Bronchial epithelial cell (primary cell): ENCODE data around the gene LRMDA. TPM values are rescaled to one million over a fixed set of nuclear protein-coding genes. Genes with fewer than 3 reads are reported as not detected.
A peak's percentile ranks its signal among the peaks of the same experiment; 100 is the strongest.

ENCODE experiments used
- DNase-seq: peaks from one replicate; pipeline ENCODE4 v3.0.0-alpha.2; 2010; ENCODE audit warnings: low read depth
- FAIRE-seq: peaks from 2 replicates; lab custom pipeline; 2011; peaks lifted over from hg19 to GRCh38; lab: Jason Lieb, UNC
- H3K27me3 ChIP-seq: 2 replicates; pipeline ENCODE4 v1.5.1; 2011; ENCODE audit warnings: low read length; ENCODE audit not compliant: control insufficient read depth, insufficient read depth
- H3K36me3 ChIP-seq: 2 replicates; pipeline ENCODE4 v1.5.1; 2011; ENCODE audit warnings: low read length; ENCODE audit not compliant: control insufficient read depth, insufficient read depth
- H3K4me3 ChIP-seq: 2 replicates; pipeline ENCODE4 v1.5.1; 2011; ENCODE audit warnings: mild to moderate bottlenecking, low read depth, low read length, control low read depth
- total RNA-seq: library from RNA; depleted of rRNA; stranded (reverse); fragments of >200 nt; gene quantifications from 2 replicates; pipeline ENCODE4 v1.2.1, GENCODE V29; 2014
- TF ChIP-seq, protein P1 (sequence below): IDR thresholded peaks from 2 replicates; pipeline ENCODE4 v1.5.1; 2011; ENCODE audit warnings: mild to moderate bottlenecking, moderate library complexity, low read length, control low read depth, inconsistent platforms; ENCODE audit not compliant: insufficient read depth, severe bottlenecking

LRMDA gene
- total RNA-seq, 1 donor from 2014 or later: 1.6 TPM

DNA sequence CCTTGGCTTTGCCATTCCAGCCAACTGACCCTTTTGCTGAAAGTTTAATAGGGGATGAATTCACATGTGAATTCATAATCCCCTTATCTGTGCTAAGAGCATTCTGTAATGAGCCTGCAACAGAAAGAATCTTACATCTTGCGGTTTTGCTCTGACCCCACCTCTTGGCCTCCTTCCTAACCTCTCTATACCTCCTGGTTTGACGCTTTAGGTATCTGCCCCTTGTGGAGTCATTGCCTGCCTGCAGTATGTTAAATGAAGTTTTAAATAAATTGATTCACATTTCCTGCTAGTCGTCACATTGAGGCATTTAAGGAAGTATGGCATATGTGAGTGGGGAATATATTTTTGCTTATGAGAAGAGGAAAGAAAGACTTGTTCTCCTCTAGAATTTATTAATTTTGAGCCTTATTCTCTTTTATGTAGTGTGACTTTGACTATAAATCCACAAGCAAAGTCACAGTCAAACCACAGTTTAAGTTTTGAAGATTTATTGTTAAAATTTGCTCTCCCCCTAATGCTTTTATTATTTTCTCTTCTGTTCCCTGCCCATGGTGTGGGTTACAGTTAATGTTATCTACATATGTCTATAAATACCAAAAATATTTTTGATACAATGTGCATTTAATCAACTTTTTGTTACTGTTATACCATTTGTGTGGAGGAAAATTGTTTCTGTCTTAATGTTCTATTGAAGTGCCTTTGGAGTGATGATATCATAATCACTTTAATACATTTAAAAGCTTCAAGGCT lies 60.9 kb downstream of the LRMDA start:
- no peak overlapping the region for H3K4me3 ChIP-seq
- DNase-seq (no peak), FAIRE-seq (no peak)
- no peaks in the 10 kb centered on the region for H3K27me3 ChIP-seq
- H3K36me3 ChIP-seq: no peaks in the 10 kb centered on the region
- TF ChIP-seq, protein P1, sequence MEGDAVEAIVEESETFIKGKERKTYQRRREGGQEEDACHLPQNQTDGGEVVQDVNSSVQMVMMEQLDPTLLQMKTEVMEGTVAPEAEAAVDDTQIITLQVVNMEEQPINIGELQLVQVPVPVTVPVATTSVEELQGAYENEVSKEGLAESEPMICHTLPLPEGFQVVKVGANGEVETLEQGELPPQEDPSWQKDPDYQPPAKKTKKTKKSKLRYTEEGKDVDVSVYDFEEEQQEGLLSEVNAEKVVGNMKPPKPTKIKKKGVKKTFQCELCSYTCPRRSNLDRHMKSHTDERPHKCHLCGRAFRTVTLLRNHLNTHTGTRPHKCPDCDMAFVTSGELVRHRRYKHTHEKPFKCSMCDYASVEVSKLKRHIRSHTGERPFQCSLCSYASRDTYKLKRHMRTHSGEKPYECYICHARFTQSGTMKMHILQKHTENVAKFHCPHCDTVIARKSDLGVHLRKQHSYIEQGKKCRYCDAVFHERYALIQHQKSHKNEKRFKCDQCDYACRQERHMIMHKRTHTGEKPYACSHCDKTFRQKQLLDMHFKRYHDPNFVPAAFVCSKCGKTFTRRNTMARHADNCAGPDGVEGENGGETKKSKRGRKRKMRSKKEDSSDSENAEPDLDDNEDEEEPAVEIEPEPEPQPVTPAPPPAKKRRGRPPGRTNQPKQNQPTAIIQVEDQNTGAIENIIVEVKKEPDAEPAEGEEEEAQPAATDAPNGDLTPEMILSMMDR: no peak

DNA sequence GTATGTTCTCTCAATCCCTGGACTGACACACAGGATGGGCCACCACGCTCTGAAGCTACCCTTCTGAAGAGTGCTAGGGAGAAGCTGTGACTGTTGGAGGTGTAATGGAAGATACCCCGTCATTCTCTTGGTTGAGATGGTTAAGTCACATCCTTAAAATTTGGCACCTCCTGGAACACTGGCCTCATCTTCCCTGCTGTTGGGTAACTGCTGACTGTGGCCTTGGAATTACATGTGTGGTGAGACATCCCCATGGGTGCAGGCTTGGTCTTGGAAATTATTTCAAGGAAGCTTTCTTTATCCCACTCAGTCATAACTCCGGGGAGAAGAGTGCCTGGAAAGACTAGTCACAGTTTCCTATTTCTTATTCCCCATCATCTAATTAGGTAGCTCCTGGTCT lies 62.0 kb downstream of the LRMDA start:
- Histone ChIP-seq H3K27me3 (no peaks in the 10 kb centered on the region), H3K4me3 (no peak overlapping the region), H3K36me3 (no peaks in the 10 kb centered on the region)
- DNase-seq: no peak
- no peak for FAIRE-seq
- TF ChIP-seq, protein P1: no peak

DNA sequence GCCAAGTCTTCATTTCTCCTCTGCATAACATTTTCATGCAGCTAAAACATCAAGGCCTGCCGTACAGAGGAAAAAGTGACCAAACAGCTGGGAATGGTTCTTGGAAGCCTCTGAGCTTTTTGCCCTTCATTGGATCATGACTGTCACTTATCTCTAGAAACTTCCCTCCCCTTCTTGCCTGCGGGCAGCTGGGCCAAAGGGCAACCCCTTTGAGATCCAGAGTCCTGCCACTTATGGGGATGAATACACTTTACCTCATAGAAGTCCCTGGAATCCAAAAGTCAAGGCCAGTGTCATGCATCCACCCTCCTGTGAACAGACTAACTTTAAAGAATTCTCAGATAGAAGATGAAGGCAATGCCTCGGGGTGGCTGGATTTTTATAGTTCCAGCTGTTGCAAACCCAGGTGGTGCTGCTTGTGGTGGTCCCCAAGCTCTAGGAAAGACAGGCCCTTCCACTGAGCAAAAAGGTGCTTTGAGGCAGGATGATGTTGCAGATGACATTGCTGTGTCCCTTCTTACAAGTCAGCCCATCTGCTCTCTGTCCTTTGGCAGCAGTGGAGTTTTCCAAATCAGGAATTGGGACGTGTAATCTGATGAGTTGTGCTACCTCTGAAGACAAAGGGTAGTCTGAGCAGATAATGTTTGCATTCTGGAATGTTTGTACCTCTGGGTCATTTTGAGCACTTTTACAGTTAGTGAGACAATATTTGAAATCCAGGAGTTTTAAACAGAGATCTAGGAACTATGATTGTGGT lies 64.2 kb downstream of the LRMDA start:
- DNase-seq (no peak), FAIRE-seq (no peak)
- Histone ChIP-seq H3K36me3 (no peaks in the 10 kb centered on the region), H3K4me3 (no peak overlapping the region), H3K27me3 (no peaks in the 10 kb centered on the region)
- TF ChIP-seq, protein P1: no peak

DNA sequence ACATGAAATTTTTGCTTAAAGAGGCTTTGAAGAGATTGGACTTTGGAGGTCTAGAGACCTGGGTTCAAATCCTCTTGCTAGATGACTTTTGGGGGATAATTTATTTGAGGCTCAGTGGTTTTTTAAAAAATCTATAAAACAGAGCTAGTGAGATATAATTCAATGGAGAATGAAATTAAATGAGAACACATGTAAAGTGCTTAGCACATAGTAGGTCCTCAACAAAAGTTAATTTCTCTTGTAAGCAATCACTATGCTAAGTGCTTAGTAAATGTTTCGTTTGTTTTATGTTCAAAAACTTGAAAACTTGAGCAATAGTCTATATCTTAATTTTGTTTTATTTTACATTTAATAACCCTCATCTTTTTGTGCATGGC lies 64.8 kb downstream of the LRMDA start:
- Histone ChIP-seq H3K36me3 (no peaks in the 10 kb centered on the region), H3K4me3 (no peak overlapping the region), H3K27me3 (no peaks in the 10 kb centered on the region)
- TF ChIP-seq, protein P1: no peak
- FAIRE-seq (no peak), DNase-seq (no peak)

DNA sequence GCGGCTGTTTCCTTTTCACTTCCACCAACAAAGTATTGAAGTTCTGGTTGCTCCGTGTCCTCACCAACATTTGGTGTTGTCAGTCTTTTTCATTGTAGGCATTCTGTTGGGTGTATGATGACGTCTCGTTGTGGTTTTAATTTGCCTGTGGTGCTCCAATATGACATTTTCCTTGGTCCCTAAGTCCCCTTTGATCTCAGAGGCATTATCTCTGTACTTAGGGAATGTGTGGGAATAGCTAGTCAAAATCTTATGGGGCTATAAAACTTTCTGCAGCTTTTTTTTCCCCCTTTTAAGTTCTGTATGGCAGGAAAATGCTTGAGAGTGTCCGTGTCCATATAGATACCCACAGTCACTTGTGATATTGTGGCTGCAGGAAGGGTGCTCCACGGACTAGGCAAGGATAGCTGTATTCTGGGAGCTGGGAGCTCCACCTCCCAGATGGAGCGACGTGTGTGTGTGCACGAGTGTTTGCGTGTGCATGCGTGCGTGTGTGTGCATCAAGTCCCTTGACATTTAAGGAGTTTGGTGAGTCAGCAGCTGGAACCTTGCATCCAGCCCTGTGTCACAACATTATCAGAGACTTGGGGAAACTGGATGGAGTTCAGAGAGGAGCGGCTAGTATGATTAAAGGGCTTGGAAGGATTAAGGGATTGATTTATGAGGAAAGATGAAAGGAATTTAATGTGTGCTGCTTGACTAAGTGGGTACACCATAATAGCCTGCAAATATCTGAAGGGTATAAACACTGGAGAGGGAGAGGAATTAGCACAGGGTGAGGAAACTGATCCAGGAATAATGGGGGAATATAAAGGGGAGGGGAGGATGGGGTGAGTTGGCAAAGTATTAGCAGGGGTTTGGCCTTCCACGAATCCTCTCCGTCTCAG lies 66.8 kb downstream of the LRMDA start:
- TF ChIP-seq, protein P1: no peak
- no peaks in the 10 kb centered on the region for H3K27me3 ChIP-seq
- FAIRE-seq (no peak), DNase-seq (peak; percentile 5)
- H3K4me3 ChIP-seq: no peak overlapping the region
- H3K36me3 ChIP-seq: no peaks in the 10 kb centered on the region
